DOHH2 (cell line): ENCODE results near the gene SPAG16.

ENCODE experiments used
- CTCF ChIP-seq: fragments of 200-600 bp; sonication (generic); IDR thresholded peaks from one replicate; pipeline ENCODE4 v1.5.1; 2014; ENCODE audit warnings: antibody characterized with exemption, mild to moderate bottlenecking, low read depth, low read length; ENCODE audit not compliant: poor library complexity, severe bottlenecking
- EZH2phosphoT487 ChIP-seq: fragments of 200-600 bp; sonication (generic); IDR thresholded peaks from 2 replicates; pipeline ENCODE4 v1.6.1; 2017; ENCODE audit warnings: borderline replicate concordance, mild to moderate bottlenecking, antibody characterized with exemption, low read length, moderate library complexity, mixed read lengths

- no peak for TF ChIP-seq CTCF
- TF ChIP-seq EZH2phosphoT487: no peak
Measured at GRCh38 chr2:214367171-214367570, 1082.9 kb downstream of the SPAG16 start.
